Stimulated activated CD4-positive, alpha-beta T cell treated with anti-CD3 and anti-CD28 coated beads, Interleukin-4, amount 100 ng/mL, for 4 hours (primary cell): ENCODE results near the gene OLIG2.

Experiments used
- DNase-seq, 2 experiments: peaks; one replicate each; pipeline ENCODE4 v3.0.0-alpha.2; 2020

Gene OLIG2

GRCh38 chr21:33069243-33069642 lies 43.5 kb downstream of the OLIG2 start:
- no peak for DNase-seq

GRCh38 chr21:33069645-33069993 lies 43.9 kb downstream of the OLIG2 start:
- no peak for DNase-seq

GRCh38 chr21:33069994-33070743 lies 44.4 kb downstream of the OLIG2 start, which contains the start of gene OLIG1:
Gene OLIG1 (plus strand): TSS chr21:33070141. CDS start chr21:33070247, 106 bp downstream.
- peak; percentile 22 to 51 for DNase-seq

- no peak for DNase-seq
These were observed 44.9 kb downstream of the OLIG2 start for GRCh38 chr21:33070744-33070997.

GRCh38 chr21:33070998-33071769 lies 45.4 kb downstream of the OLIG2 start:
- peak in 1 of 2 experiments; percentile 20 for DNase-seq

- DNase-seq: no peak
These were observed 46.1 kb downstream of the OLIG2 start for GRCh38 chr21:33071770-33072306.

GRCh38 chr21:33073636-33074035 lies 47.9 kb downstream of the OLIG2 start:
- DNase-seq: no peak

- no peak for DNase-seq
These were observed 49.4 kb downstream of the OLIG2 start for GRCh38 chr21:33075128-33075527.

GRCh38 chr21:33075596-33076195 lies 50.0 kb downstream of the OLIG2 start:
- DNase-seq: no peak

- no peak for DNase-seq
These were observed 51.0 kb downstream of the OLIG2 start for GRCh38 chr21:33076600-33077329.
